H9 (cell line): ENCODE measurements around the gene MAP7. TPM values are rescaled to one million over a fixed set of nuclear protein-coding genes. Genes with fewer than 3 reads are reported as not detected.

Experiments used
- DNase-seq: peaks from one replicate; pipeline ENCODE4 v3.0.0-alpha.2; 2017
- H2AFZ ChIP-seq: one replicate; pipeline ENCODE4 v1.6.1; 2013; ENCODE audit warnings: mild to moderate bottlenecking, low read length, control low read depth, moderate library complexity
- H2AK5ac ChIP-seq: 2 replicates; pipeline ENCODE4 v1.6.1; 2013; ENCODE audit warnings: low read length, control low read depth, mixed read lengths; ENCODE audit not compliant: insufficient read length
- H2BK120ac ChIP-seq: one replicate; pipeline ENCODE4 v1.6.1; 2013; ENCODE audit warnings: low read depth, mild to moderate bottlenecking, low read length, control low read depth, inconsistent platforms; ENCODE audit not compliant: poor library complexity, severe bottlenecking
- H2BK12ac ChIP-seq: 2 replicates; pipeline ENCODE4 v1.6.1; 2013; ENCODE audit warnings: low read length, control low read depth, mixed read lengths, low read depth; ENCODE audit not compliant: insufficient read length
- H2BK15ac ChIP-seq: 2 replicates; pipeline ENCODE4 v1.6.1; 2013; ENCODE audit warnings: low read depth, low read length, control low read depth
- H2BK20ac ChIP-seq: one replicate; pipeline ENCODE4 v1.6.1; 2013; ENCODE audit warnings: low read depth, mild to moderate bottlenecking, low read length, control low read depth, inconsistent platforms; ENCODE audit not compliant: poor library complexity, severe bottlenecking
- H2BK5ac ChIP-seq: 2 replicates; pipeline ENCODE4 v1.6.1; 2013; ENCODE audit warnings: low read length, control low read depth, mixed read lengths; ENCODE audit not compliant: insufficient read length
- H3K14ac ChIP-seq: 2 replicates; pipeline ENCODE4 v1.6.1; 2013; ENCODE audit warnings: low read length, control low read depth; ENCODE audit not compliant: insufficient read depth
- H3K18ac ChIP-seq: 2 replicates; pipeline ENCODE4 v1.6.1; 2013; ENCODE audit warnings: low read depth, mild to moderate bottlenecking, mixed read lengths, low read length, control low read depth; ENCODE audit not compliant: insufficient read length
- H3K23ac ChIP-seq: 2 replicates; pipeline ENCODE4 v1.6.1; 2013; ENCODE audit warnings: low read length, control low read depth, mixed read lengths, low read depth; ENCODE audit not compliant: insufficient read length
- H3K23me2 ChIP-seq: 2 replicates; pipeline ENCODE4 v1.6.1; 2013; ENCODE audit warnings: low read depth, mild to moderate bottlenecking, mixed read lengths, low read length, control low read depth; ENCODE audit not compliant: insufficient read length, poor library complexity, severe bottlenecking
- H3K27ac ChIP-seq: 2 replicates; pipeline ENCODE4 v1.5.1; 2013; ENCODE audit warnings: low read length, control low read depth, mixed read lengths, low read depth; ENCODE audit not compliant: insufficient read length
- H3K27me3 ChIP-seq: 2 replicates; pipeline ENCODE4 v1.6.1; 2013; ENCODE audit warnings: low read length, control low read depth, inconsistent platforms; ENCODE audit not compliant: insufficient read depth
- H3K4ac ChIP-seq: 2 replicates; pipeline ENCODE4 v1.6.1; 2013; ENCODE audit warnings: low read depth, mild to moderate bottlenecking, control low read depth, inconsistent platforms, low read length, moderate library complexity
- H3K4me1 ChIP-seq: 2 replicates; pipeline ENCODE4 v1.6.1; 2013; ENCODE audit warnings: low read length, control low read depth, inconsistent platforms; ENCODE audit not compliant: insufficient read depth
- H3K4me2 ChIP-seq: 2 replicates; pipeline ENCODE4 v1.6.1; 2013; ENCODE audit warnings: low read length, control low read depth, mixed read lengths; ENCODE audit not compliant: insufficient read length, insufficient read depth
- H3K56ac ChIP-seq: 2 replicates; pipeline ENCODE4 v1.6.1; 2013; ENCODE audit warnings: low read depth, mild to moderate bottlenecking, mixed read lengths, low read length, control low read depth; ENCODE audit not compliant: insufficient read length
- H3K79me1 ChIP-seq: 2 replicates; pipeline ENCODE4 v1.6.1; 2013; ENCODE audit warnings: low read depth, mild to moderate bottlenecking, moderate library complexity, low read length, control low read depth, inconsistent platforms; ENCODE audit not compliant: insufficient read depth, poor library complexity, severe bottlenecking
- H3K79me2 ChIP-seq: 2 replicates; pipeline ENCODE4 v1.6.1; 2013; ENCODE audit warnings: low read length, control low read depth, inconsistent platforms; ENCODE audit not compliant: insufficient read depth
- H3K9ac ChIP-seq: 2 replicates; pipeline ENCODE4 v1.6.1; 2013; ENCODE audit warnings: low read length, control low read depth, mixed read lengths; ENCODE audit not compliant: insufficient read length; ENCODE audit errors: extremely low read depth
- H3K9me3 ChIP-seq: one replicate; pipeline ENCODE4 v1.6.1; 2013; ENCODE audit warnings: low read depth, low read length, inconsistent platforms; ENCODE audit not compliant: control insufficient read depth
- H3T11ph ChIP-seq: one replicate; pipeline ENCODE4 v1.6.1; 2013; ENCODE audit warnings: mild to moderate bottlenecking, low read length, control low read depth, inconsistent platforms
- H4K20me1 ChIP-seq: one replicate; pipeline ENCODE4 v1.6.1; 2013; ENCODE audit not compliant: control insufficient read depth, insufficient read length, insufficient read depth
- H4K5ac ChIP-seq: 2 replicates; pipeline ENCODE4 v1.6.1; 2013; ENCODE audit warnings: low read depth, mild to moderate bottlenecking, mixed read lengths, low read length, control low read depth; ENCODE audit not compliant: insufficient read length
- H4K8ac ChIP-seq: replicated peaks from 2 replicates; pipeline ENCODE4 v1.6.1; 2013; ENCODE audit warnings: low read length, control low read depth, mixed read lengths, low read depth; ENCODE audit not compliant: insufficient read length
- H4K91ac ChIP-seq: 2 replicates; pipeline ENCODE4 v1.6.1; 2013; ENCODE audit warnings: low read depth, mild to moderate bottlenecking, moderate library complexity, mixed read lengths, low read length, control low read depth; ENCODE audit not compliant: insufficient read length
- H3K27ac Mint-ChIP-seq, 3 experiments: 2 replicates in 2 of 3; 3 replicates in 1 of 3; pipeline ENCODE4 v1.8.0; 2020 to 2021; ENCODE audit warnings: mixed read lengths in 3 of 3, mild to moderate bottlenecking in 1 of 3, moderate library complexity in 1 of 3
- H3K27me3 Mint-ChIP-seq: 2 replicates; pipeline ENCODE4 v1.8.0; 2021; ENCODE audit warnings: low read depth, mild to moderate bottlenecking, moderate library complexity, mixed read lengths
- H3K36me3 Mint-ChIP-seq, 3 experiments: 2 replicates in 2 of 3; 3 replicates in 1 of 3; pipeline ENCODE4 v1.8.0; 2020 to 2021; ENCODE audit warnings: low read depth in 3 of 3, mixed read lengths in 3 of 3; ENCODE audit not compliant: insufficient read depth in 1 of 3
- H3K4me1 Mint-ChIP-seq, 2 experiments: 2 replicates each; pipeline ENCODE4 v1.8.0; 2020; ENCODE audit warnings: mixed read lengths in 2 of 2
- H3K4me3 Mint-ChIP-seq, 2 experiments: 2 replicates in 1 of 2; 3 replicates in 1 of 2; pipeline ENCODE4 v1.8.0; 2020 to 2021; ENCODE audit warnings: mild to moderate bottlenecking in 2 of 2, mixed read lengths in 2 of 2, moderate library complexity in 1 of 2
- H3K9me3 Mint-ChIP-seq, 2 experiments: 2 replicates in 1 of 2; 3 replicates in 1 of 2; pipeline ENCODE4 v1.8.0; 2020; ENCODE audit warnings: mild to moderate bottlenecking in 2 of 2, mixed read lengths in 2 of 2, moderate library complexity in 1 of 2
- WGBS: extraction: QIAGEN DNeasy Blood & Tissue Kit; methylation state at CpG from one replicate; pipeline ENCODE4 v1.1.7; 2013; ENCODE audit warnings: missing lambda C conversion rate, low lambda C conversion rate, mixed read lengths; ENCODE audit not compliant: insufficient read length; ENCODE audit errors: extremely low coverage; 5-methylcytosine and 5-hydroxymethylcytosine counted together
- total RNA-seq: library from RNA; stranded (reverse); gene quantifications from 2 replicates; pipeline ENCODE4 v1.2.1, GENCODE V29; 2021
- TF ChIP-seq, protein P1 (sequence below): fragments of 200-600 bp; sonication (generic); conservative IDR thresholded peaks from 3 replicates; pipeline ENCODE4 v1.8.0; 2021; ENCODE audit warnings: antibody characterized with exemption, mild to moderate bottlenecking

Gene MAP7
- total RNA-seq, 1 experiment from 2014 or later = 51.1 TPM

DNA sequence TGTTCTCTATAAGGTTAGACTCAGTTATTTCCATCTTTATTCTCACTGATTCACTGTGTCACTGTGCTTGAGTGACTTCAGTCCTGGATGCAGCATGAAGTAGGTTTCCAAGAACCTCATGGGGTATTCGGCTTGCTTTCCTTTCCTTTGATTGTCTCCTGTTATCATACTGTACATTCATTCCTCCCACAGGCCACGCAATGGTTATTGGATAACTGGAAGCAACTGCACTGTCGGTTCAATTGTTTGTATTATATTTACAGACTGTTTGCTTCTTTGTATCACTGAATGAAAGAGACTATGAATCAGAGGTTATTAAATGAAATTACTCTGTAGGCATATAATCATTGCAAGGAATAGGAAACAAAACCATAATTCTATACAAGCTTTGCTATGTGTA is 129.4 kb downstream of the MAP7 start:
- Histone ChIP-seq H3K27me3 (no peaks in the 10 kb centered on the region), H3T11ph (no peak overlapping the region), H3K56ac (no peak overlapping the region), H2BK5ac (no peak overlapping the region), H3K4ac (no peak overlapping the region), H3K23ac (no peak overlapping the region), H3K23me2 (no peaks in the 10 kb centered on the region), H2BK20ac (no peak overlapping the region), H3K79me1 (no peaks in the 10 kb centered on the region), H3K4me1 (no peaks in the 10 kb centered on the region; the same call in 1 of the 2 replicates), H4K5ac (no peak overlapping the region), H4K91ac (no peak overlapping the region), H2AK5ac (no peak overlapping the region), H3K79me2 (peaks cover 2% of the 10 kb centered on the region; the same call in 1 of the 2 replicates), H3K14ac (no peak overlapping the region), H2BK12ac (no peak overlapping the region), H2BK15ac (no peak overlapping the region), H4K20me1 (no peaks in the 10 kb centered on the region), H2BK120ac (no peak overlapping the region), H3K27ac (no peak overlapping the region), H4K8ac (no peak overlapping the region), H2AFZ (no peak overlapping the region), H3K9ac (no peak overlapping the region), H3K18ac (no peak overlapping the region), H3K9me3 (no peaks in the 10 kb centered on the region), H3K4me2 (no peak overlapping the region)
- WGBS = no CpG with 5 or more reads among the region's 3 CpGs
- Mint-ChIP-seq H3K27me3 (no peaks in the 10 kb centered on the region), H3K36me3 (peaks cover 6 to 15% (median 11%) of the 10 kb centered on the region in 3 experiments; a peak in 6 of 7 replicates), H3K4me1 (peaks cover 0 to 6% of the 10 kb centered on the region in 2 experiments; a peak in 2 of 4 replicates), H3K4me3 (no peak overlapping the region), H3K9me3 (no peaks in the 10 kb centered on the region), H3K27ac (peak overlapping the region in 1 of 3 experiments; percentile 18; a peak in 1 of 7 replicates)
- no peak for DNase-seq
- TF ChIP-seq, protein P1, sequence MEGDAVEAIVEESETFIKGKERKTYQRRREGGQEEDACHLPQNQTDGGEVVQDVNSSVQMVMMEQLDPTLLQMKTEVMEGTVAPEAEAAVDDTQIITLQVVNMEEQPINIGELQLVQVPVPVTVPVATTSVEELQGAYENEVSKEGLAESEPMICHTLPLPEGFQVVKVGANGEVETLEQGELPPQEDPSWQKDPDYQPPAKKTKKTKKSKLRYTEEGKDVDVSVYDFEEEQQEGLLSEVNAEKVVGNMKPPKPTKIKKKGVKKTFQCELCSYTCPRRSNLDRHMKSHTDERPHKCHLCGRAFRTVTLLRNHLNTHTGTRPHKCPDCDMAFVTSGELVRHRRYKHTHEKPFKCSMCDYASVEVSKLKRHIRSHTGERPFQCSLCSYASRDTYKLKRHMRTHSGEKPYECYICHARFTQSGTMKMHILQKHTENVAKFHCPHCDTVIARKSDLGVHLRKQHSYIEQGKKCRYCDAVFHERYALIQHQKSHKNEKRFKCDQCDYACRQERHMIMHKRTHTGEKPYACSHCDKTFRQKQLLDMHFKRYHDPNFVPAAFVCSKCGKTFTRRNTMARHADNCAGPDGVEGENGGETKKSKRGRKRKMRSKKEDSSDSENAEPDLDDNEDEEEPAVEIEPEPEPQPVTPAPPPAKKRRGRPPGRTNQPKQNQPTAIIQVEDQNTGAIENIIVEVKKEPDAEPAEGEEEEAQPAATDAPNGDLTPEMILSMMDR = no peak
